ENCODE results near the gene MYL12A.

DNA sequence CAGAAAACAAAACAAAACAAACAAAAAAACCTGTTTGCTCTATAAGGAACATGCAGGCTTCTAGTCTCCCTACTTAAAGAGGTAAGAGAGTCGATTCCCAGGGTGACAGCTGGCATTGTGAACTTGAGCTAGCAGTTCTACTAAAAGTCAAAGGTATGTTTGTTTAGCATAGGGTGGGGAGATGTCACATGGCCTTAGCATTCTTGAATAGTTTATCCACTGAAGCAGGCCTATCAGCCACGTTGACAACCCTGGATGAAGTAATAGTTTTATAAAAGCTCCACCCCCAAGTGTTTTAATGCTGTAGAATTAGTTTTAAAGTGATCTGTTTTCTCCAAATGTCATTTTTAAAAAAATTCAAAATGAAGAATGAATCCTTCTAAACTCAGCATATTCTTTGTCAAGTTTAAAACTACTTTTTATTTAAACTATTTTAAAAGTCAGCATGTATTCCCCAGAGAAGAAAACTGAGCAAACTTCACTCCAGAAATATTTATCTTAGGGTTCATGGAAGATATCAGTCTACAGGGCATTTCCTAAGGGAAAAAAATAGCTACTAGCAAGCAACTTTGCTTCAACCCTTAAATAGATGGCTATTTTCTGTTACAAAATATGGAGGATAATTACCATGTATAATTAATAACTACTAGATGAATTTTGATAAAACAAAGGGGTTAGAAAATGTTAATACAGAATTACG is 29.5 kb upstream of the MYL12A start:
- TF ChIP-seq, protein P1, sequence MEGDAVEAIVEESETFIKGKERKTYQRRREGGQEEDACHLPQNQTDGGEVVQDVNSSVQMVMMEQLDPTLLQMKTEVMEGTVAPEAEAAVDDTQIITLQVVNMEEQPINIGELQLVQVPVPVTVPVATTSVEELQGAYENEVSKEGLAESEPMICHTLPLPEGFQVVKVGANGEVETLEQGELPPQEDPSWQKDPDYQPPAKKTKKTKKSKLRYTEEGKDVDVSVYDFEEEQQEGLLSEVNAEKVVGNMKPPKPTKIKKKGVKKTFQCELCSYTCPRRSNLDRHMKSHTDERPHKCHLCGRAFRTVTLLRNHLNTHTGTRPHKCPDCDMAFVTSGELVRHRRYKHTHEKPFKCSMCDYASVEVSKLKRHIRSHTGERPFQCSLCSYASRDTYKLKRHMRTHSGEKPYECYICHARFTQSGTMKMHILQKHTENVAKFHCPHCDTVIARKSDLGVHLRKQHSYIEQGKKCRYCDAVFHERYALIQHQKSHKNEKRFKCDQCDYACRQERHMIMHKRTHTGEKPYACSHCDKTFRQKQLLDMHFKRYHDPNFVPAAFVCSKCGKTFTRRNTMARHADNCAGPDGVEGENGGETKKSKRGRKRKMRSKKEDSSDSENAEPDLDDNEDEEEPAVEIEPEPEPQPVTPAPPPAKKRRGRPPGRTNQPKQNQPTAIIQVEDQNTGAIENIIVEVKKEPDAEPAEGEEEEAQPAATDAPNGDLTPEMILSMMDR (IDR thresholded peaks at IDR 0.05), result no peak
- TF ChIP-seq POLR2A (IDR thresholded peaks at IDR 0.05), result no peak
